Measurements from ENCODE around the gene CASP8AP2.

DNA sequence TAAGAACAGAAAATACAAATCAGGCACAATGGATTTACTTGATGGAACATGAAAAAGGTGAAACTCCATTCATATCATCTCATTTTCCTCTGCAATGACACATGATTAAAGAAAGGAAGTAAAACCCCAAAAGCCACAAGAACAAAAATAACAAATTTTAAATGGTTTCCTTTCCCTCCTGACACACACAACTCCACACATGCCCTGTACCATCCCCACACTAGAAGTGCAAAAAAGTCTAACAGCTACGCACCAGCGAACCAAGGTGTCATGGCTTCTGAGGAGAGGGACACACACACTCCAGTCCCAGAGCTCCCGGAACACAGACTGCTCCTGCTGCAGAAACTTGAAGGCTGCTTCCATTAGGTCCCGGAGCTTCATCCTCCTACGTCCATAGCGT is 35.4 kb upstream of the CASP8AP2 start:
- TF ChIP-seq EP300 (IDR thresholded peaks at IDR 0.05; ENCODE audit: low read depth) (no peak), POLR2AphosphoS5 (IDR thresholded peaks at IDR 0.05) (no peak)
- TF ChIP-seq, protein P1, sequence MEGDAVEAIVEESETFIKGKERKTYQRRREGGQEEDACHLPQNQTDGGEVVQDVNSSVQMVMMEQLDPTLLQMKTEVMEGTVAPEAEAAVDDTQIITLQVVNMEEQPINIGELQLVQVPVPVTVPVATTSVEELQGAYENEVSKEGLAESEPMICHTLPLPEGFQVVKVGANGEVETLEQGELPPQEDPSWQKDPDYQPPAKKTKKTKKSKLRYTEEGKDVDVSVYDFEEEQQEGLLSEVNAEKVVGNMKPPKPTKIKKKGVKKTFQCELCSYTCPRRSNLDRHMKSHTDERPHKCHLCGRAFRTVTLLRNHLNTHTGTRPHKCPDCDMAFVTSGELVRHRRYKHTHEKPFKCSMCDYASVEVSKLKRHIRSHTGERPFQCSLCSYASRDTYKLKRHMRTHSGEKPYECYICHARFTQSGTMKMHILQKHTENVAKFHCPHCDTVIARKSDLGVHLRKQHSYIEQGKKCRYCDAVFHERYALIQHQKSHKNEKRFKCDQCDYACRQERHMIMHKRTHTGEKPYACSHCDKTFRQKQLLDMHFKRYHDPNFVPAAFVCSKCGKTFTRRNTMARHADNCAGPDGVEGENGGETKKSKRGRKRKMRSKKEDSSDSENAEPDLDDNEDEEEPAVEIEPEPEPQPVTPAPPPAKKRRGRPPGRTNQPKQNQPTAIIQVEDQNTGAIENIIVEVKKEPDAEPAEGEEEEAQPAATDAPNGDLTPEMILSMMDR (IDR thresholded peaks at IDR 0.05), result no peak
